ENCODE results near the gene BTBD9. TPM values are rescaled to one million over a fixed set of nuclear protein-coding genes. Genes with fewer than 3 reads are reported as not detected.
A peak's percentile ranks its signal among the peaks of the same experiment; 100 is the strongest.
"Not testable (repeated sequence)": the region's sequence is repeated elsewhere in the genome, so short reads cannot be mapped to it uniquely, and the experiment has no call there.

BTBD9 gene
- total RNA-seq, 1 experiment from 2014 or later = 6.5 TPM

DNA sequence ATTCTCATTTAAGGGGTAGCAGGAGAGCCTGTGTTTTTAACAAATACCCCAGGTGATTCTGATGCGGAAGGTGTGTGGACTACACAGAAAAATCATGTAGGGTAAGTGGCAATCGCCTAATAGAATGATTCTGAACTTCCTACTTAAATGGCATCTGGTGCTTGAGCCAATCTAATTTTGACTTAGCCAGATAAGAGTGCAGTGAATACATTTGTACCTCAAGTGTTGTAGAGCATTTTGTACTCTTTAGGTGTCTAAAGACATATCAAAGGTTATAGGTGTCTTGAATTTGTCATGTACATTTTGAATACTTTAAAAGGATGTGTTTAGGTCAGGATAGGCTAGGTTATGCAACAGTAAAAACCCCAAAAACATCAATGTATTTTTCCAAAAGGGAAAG is 10.0 kb upstream of the BTBD9 start:
- no peak for DNase-seq (ENCODE audit: low read depth)

DNA sequence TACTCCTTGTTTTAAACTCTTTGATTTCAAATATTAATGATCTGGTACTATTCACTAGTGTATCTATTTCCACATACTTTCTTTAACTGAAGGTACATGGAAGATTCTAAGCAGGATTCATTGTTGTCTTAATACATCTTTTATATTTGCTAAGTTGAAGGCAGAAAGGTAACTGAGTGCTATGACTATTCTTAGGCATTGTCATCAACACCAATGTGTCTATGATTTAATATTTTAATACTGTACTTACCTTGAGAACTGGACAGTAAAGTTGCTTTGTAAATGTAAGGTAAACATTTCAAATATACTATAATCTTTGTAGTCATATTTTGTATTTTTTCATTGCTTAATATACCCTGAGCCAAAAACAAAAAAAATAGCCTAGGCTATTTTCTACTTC is 8.9 kb upstream of the BTBD9 start:
- DNase-seq (ENCODE audit: low read depth) = no peak

DNA sequence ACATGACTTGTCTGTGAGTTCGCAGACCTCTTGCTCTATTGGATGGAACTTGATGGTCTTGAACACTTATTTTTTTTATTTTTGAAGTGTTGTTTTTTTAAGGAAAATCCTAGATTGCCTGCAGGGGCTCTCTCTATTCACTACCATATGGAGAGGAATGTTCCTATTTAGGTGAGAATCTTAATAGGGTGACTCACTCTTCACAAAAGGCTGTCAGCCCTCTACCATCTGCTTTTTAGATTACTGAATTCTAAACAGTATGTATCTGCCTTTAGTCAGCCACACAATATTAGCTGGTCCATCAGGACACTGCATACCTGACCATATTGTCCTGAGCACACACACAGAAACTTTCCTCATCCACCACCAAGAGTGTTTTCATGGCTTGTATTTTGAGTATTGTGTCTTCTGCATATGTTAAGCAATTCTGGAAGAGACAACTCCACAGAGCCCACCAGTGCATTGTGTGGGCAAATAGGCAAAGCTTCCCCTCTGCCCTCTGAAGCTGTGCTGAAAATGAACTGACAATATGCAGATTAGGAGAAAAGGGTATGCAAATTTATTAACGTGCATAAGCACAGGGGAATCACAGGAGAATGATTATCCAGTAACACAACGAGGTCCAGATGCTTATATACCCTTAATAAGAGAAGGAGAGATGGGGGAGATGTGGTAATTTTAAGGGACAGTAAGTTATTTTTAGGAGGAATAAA is 6.6 kb upstream of the BTBD9 start:
- peak; percentile 13 for DNase-seq (ENCODE audit: low read depth)

DNA sequence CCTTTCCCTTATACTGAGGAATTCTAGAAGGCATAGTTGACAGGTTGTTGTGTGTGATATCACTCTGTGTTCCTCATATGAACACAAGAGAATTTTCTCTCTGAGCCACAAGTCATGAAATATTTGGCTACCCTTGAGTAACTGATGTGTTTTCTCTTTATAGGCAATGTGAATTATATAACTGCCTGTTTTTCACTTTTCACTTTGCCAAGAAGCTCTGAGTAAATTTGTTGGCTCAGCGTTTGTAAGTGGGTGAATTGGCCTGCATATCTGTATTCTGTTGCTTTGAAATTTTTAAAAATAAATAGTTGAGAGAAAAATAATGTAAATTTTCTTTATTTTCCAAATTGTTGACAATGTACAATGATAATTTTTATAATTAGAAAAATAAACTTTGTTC is 5.2 kb upstream of the BTBD9 start:
- DNase-seq (ENCODE audit: low read depth) = no peak

DNA sequence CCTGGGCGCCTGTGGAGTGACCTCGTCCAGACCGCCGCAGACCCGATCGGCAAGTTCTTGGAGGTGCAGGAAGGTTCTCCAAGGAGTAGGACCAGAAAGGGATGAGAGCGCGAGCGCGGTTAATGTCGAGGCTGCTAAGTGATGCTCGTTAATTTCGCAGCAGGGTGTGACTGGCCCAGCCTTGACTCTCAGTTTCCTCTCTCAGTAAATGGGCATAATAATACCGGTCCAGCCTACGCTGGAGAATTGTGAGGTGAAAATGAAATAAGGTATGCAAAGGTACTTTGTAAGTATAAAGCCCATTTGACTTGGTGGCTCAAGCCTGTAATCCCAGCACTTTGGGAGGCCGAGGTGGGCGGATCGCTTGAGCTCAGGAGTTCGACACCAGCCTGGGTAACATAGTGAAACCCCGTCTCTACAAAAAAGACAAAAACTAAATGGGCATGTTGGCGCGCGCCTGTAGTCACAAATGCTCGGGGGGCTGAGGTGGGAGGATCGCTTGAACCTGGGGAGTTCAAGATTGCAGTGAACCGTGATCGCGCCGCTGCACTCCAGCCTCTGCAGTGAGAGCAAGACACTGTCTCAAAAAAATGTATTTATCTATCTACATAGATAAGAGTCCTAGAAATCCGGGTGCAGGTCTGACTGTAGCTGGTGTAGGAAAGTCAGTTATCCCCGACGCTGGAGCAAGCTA is 634 bp upstream of the BTBD9 start:
- DNase-seq (ENCODE audit: low read depth) = no peak

DNA sequence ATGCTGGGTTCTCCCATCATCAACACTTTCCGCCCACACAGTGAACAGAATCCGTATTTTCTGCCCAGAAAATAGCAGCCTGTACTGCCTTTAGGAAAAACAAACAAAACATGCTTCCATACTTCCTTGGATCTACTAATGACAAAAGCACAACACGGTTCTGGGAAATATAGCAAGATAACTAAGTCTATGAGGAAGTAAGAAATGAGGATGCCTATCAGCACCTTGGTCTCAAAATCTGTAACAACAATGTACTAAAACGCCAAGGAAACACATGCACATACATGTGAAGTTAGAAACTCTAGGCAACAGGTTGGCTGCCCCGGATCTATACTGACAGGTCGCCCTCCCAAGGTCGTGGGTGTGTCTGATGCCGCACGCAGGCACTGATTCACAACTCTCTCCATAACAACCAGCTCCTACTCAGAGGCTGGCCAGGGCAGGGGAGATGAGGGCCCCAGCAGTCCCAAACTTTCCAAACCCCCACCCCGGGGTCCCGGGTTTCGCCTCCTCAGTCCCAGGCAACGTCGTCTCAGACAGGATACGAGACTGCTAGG is 710 bp downstream of the BTBD9 start:
- DNase-seq (ENCODE audit: low read depth) = peak; percentile 19

DNA sequence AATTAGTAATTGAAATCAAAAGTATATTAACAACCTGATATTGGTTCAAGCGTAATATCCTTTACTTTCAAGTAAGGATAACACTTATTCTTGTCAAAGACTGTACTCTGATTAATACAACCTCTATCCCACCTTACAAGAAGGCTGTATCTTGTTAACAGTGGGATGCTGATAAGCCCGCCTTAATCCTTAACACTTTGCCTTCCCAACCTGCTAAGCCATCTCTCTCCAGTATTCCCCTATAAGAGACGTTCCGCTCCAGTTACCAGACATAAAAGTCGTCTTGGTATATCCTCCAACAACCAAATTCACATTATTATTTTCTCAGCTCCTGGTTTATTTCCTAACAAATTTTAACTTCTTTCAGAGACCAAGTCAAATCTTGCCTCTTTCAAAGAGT is 2.0 kb downstream of the BTBD9 start:
- DNase-seq (ENCODE audit: low read depth) = no peak

DNA sequence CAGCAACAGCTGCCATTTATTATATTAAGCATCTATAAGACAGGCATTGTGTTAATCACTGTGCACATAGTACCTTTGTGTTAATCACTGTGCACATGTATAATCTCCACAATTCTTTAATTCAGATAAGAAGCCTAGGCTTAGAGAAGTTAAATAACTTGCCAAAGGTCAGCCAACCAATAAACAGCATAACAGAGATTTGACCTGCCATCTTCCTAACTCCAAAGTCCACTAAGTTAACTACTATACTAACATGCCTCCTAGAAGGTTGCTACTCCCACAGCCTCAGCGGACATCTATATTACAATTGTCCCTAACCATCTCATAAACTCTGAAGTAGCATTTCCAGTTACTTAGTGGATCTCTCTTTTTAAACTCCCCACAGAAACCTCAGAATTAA is 3.7 kb downstream of the BTBD9 start:
- no peak for DNase-seq (ENCODE audit: low read depth)

DNA sequence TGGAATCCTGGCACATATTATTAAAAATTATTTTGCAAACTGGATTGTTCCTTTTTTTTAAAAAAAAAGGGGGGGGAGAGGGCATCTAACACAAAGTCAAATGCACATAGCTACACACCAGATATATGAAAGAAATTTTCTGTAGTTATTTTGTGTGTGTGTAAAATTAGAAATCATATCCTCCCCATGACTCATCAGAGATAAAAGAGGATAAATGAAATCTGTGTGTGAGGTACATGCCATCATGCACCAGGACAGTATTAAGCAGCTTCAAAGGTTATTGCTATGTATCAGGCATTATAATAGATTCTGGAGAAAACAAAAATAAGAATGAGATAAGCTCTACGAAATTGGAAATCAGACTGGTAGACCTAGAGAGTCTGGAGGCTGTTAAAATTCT is 5.2 kb downstream of the BTBD9 start:
- no peak for DNase-seq (ENCODE audit: low read depth)

DNA sequence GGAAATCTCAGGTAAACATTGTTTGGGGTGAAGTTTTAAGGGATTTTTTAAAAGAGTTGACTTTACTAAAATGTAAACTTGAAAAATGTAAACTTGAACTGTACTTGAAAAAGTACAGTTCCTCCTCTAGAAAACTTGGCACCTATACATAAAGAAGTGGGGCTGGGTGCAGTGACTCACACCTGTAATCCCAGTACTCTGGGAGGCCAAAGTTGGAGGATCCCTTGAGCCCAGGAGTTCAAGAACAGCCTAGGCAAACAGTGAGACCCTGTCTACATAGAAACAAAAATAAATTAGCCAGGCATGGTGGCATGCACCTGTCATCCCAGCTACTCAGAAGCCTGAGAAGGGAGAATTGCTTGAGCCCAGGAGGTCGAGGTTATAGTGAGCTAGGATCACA is 7.2 kb downstream of the BTBD9 start:
- no peak for DNase-seq (ENCODE audit: low read depth)

DNA sequence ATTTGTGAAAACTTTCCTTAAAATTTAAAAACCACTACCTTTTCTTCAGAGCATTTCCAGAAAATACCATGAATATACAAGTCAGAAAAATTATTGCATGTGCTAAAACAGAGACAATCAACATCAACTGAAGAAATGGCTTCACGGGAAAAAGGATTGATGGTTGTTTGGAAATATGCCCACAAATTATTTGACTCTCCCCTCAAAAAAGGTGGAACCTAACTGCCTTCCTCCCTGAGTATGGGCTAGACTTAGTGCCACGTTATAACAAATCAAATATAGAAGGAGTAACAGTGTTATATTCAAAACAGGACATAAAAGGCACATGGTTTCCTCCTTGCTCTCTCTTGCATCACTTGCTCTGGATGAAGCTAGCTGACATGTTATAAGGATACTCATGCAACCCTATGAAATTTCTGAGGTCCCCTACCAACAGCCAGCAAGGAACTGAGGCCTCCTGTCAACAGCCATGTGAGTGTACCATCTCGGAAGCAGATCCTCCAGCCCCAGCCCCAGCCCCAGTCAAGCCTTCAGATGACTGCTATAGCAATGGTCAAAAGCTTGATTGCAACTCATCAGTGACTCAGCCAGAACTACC is 8.4 kb downstream of the BTBD9 start:
- no peak for DNase-seq (ENCODE audit: low read depth)

DNA sequence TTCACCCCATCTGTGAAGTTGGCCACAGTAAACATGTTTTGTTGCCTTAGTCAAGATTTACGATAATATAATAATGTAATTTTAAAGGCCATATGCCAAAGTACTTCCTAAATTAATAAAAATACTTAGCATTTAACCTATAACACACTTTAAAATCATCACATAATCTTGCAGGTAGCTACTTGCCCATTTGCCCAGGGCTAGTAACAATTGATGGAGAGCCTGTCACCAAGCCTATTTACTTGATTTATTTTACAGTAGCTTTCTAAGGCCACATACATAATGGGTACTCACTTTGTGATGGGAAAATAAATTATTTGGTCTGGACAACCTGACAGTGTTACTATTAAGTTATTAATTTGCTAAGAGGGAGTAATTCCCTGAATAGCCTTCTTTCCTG is 14.5 kb downstream of the BTBD9 start:
- no peak for DNase-seq (ENCODE audit: low read depth)

DNA sequence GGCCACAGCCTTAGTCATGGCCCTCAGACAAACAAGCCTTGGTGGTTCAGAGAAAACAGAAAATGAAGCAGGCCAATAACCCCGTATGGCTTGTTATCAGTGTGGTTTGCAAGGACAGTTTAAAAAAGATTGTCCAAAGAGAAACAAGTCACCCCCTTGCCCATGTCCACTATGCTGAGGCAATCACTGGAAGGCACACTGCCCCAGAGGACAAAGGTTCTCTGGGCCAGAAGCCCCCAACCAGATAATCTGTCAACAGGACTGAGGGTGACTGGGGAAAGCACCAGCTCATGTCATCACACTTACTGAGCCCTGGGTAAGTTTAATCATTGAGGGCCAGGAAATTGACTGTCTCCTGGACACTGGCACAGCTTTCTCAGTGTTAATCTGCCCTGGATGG is 20.4 kb downstream of the BTBD9 start:
- DNase-seq (ENCODE audit: low read depth) = not testable (repeated sequence)

DNA sequence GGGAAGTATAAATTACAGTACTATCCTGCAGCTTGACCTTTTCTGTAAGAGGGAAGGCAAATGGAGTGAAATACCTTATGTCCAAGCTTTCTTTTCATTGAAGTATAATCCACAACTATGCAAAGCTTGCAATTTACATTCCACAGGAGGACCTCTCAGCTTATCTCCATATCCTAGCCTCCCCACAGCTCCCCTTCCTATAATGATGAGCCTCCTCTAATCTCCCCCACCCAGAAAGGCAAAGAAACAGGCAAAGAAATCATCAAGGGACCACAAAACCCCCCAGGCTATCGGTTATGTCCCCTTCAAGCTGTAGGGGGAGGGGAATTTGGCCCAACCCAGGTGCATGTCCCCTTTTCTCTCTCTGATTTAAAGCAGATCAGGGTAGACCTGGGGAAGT is 21.4 kb downstream of the BTBD9 start:
- DNase-seq (ENCODE audit: low read depth) = not testable (repeated sequence)

DNA sequence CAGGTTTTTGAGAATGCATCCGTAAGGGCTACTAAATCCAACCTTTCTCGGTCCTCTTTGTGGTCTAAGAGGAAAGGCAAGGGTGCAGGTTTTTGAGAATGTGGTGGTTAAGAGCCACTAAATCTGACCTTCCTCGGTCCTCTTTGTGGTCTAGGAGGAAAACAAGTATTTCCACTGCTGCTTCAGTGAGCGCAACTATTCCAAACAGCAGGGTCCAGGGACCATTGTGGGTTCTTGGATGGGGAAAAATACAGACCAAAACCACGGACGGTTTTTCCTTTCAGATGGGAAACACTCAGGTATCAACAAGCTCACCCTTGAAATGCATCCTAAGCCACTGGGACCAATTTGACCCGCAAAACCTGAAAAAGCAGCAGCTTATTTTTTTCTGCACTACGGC is 21.9 kb downstream of the BTBD9 start:
- no peak for DNase-seq (ENCODE audit: low read depth)

DNA sequence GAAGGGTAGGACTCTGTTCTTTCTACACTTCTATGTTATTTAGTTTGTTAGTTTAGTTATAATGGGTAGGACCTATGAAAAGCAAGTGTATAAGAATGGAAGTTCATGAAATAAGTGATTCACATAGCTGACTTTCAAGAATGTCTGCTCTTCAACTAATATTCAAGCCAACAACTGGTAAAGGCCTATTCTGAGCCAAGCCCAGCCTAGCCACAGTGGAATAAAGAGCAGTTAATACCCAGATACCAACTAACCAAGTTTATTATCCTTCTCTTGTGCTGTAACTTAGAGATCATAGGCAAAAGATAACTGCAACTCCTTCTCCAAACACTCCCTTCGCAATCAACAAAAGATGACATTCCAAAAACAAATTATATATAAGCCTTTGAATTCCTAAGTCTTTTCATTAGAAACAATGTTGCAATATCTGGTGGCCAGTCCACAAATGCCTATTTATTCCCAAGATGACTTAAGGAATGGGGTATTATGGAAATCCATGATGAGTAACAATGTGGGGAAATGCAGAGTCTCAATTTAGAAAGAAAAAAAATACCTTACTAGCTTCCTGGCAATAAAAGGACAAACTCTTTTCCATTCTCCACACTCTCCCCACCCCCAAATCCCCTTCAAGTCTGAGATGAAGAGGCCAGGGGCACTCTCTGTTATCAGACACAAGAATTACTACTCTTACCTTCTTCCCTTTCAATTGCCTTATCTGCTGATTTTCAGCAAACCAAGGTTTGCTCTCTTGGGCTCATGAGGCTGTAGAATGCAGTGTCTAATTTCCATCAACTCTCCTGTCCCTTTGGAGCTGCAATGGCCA is 27.4 kb downstream of the BTBD9 start:
- DNase-seq (ENCODE audit: low read depth) = peak; percentile 66

DNA sequence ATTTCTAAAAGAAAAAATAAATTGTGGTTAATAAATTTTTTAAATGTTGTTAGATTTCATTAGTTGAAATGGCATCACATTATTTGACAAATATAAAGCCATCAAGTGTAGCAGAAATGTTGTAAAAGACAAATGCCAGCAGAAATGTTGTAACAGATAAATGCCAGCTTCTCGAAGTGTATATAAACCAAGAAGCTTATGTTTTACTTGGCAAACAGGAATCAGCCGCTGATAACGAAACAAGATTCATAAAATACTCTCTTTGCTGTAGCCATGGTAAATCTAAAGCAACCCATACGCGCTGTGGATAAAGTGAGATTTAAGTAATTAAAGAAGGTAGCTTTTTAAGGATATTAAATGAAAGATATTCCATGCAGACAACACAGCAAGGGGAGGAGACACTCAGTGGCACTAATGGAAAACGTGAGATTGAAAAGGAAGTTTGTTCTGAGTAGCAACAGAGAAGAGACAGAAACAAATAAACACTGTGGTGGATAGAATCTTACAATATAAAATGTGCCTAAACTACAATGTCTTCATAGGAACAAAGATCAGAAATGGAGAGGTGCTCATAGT is 29.6 kb downstream of the BTBD9 start:
- DNase-seq (ENCODE audit: low read depth) = no peak

DNA sequence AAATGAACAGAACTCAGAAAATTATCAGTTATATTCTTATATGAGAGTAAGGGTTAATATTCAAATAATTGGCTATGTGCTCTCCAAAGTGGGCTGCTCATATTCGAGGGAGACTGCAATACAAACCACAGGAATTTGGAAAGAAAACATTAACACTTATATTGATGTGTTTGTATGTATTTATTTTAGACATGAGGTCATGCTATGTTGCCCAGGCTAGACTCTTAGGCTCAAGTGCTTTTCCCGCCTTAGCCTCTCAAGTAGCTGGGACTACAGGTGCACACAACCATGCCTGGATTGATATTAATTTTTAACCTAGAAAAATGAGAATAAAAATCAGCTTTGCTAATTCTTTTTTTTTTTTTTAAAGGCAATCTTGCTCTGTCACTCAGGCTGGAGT is 35.0 kb downstream of the BTBD9 start:
- peak; percentile 9 for DNase-seq (ENCODE audit: low read depth)

DNA sequence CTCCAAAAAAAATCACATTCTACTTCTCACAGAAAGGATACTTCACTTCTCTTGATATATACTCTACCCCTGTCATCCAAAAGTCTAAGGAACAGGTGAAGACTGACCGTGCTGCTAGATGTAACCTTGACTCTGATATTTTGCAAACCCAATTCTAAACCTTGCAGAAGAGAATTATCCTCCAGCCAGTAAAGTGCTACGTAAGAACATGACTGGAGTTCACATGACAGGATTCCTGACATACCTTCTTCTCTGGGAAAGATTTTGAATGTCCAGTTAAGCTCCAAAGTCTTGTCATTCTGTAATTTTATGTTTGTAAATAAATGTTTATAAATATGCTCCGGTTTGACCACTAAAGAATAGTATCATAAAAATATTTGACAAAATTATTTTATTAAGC is 35.8 kb downstream of the BTBD9 start:
- peak; percentile 7 for DNase-seq (ENCODE audit: low read depth)

DNA sequence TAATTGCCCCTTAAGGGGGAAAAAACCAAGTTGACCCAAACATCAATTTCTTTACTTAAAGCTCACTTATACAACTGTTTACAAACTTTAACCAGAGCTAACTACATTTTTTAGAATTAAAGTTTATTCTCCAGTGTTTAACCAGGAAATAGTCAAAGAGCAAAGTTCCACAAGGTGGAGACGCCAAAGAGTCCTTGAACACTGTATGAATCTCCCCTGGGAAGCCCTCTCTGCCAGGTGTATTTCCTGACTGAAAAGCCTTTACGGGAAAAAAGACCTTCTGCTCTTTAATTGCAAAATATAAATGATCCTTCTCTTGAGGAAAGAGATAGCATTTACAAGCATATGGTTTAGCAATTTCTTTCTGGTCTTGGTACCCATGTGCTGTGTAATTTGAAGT is 36.2 kb downstream of the BTBD9 start:
- no peak for DNase-seq (ENCODE audit: low read depth)

DNA sequence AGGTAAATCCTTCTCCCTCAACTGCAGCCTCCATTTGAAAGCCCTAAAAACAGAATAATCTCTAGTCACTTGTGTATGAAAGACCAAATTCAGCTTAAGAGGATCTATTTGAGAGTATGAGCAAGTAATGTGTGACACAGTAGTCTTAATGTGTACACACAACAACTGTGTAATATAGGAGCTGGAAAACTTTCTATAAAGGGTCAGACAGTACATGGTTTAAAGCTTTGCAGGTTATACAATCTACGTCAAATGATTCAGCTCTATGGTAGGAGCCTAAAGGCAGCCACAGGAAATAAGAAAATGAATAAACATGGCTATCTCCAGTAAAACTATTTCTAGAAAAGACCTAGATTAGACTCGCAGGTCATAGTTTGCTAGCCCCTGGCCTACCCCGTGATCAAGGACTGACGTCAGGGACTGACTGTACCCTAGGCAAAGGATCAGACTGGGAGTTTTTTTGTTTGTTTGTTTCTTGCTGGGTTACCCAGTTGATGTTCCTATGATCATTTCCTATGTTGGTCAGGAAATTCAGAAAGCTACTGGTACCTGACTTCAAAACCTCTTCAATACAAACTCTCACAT is 39.7 kb downstream of the BTBD9 start:
- no peak for DNase-seq (ENCODE audit: low read depth)

Measured in LHCN-M2 (cell line).